BE2C (cell line): ENCODE measurements around the gene C6orf62.
A peak's percentile ranks its signal among the peaks of the same experiment; 100 is the strongest.
"Not testable (repeated sequence)": the region's sequence is repeated elsewhere in the genome, so short reads cannot be mapped to it uniquely, and the experiment has no call there.

Source experiments
- DNase-seq: peaks from one replicate; pipeline ENCODE4 v3.0.0-alpha.2; 2020
- H3K27me3 ChIP-seq: fragments of 250-450 bp; sonication (Bioruptor Pico); 2 replicates; pipeline ENCODE4 v1.5.1; 2020; ENCODE audit warnings: mild to moderate bottlenecking
- H3K36me3 ChIP-seq: fragments of 250-450 bp; sonication (Bioruptor Pico); 2 replicates; pipeline ENCODE4 v1.5.1; 2020; ENCODE audit warnings: mild to moderate bottlenecking
- H3K4me1 ChIP-seq: fragments of 250-450 bp; sonication (Bioruptor Pico); 2 replicates; pipeline ENCODE4 v1.5.1; 2020
- H3K4me3 ChIP-seq: 2 replicates; pipeline ENCODE4 v1.5.1; 2011; ENCODE audit warnings: low read depth, low read length
- H3K9me3 ChIP-seq: fragments of 250-450 bp; sonication (Bioruptor Pico); 2 replicates; pipeline ENCODE4 v1.5.1; 2020
- CTCF ChIP-seq: IDR thresholded peaks from 2 replicates; pipeline ENCODE4 v1.5.1; 2012; ENCODE audit warnings: mild to moderate bottlenecking, low read depth, low read length

Gene C6orf62

GRCh38 chr6:24723270-24723669 lies 4.3 kb upstream of the C6orf62 start:
- no peak for TF ChIP-seq CTCF

GRCh38 chr6:24721461-24722215 lies 2.7 kb upstream of the C6orf62 start:
- Histone ChIP-seq H3K4me1 (no peaks in the 10 kb centered on the region), H3K4me3 (peak overlapping the region; percentile 70), H3K27me3 (no peaks in the 10 kb centered on the region), H3K9me3 (no peaks in the 10 kb centered on the region), H3K36me3 (peaks cover 15% of the 10 kb centered on the region)
- no peak for TF ChIP-seq CTCF
- no peak for DNase-seq

More at GRCh38 chr6:24723270-24723669, 4.3 kb upstream of the C6orf62 start:
- no peaks in the 10 kb centered on the region for H3K4me1 ChIP-seq
- DNase-seq, result no peak
- H3K9me3 ChIP-seq, result no peaks in the 10 kb centered on the region
- no peaks in the 10 kb centered on the region for H3K27me3 ChIP-seq
- peaks cover 9% of the 10 kb centered on the region for H3K36me3 ChIP-seq
- no peak overlapping the region for H3K4me3 ChIP-seq

- Histone ChIP-seq H3K36me3 (peaks cover 21% of the 10 kb centered on the region), H3K4me3 (peak overlapping the region; percentile 97), H3K9me3 (no peaks in the 10 kb centered on the region), H3K4me1 (no peaks in the 10 kb centered on the region), H3K27me3 (no peaks in the 10 kb centered on the region)
- DNase-seq, result peak; percentile 99
- TF ChIP-seq CTCF, result no peak
These were observed 1.9 kb upstream of the C6orf62 start for GRCh38 chr6:24720604-24721460.

- no peak for TF ChIP-seq CTCF
- no peaks in the 10 kb centered on the region for H3K9me3 ChIP-seq
- H3K4me1 ChIP-seq, result no peaks in the 10 kb centered on the region
- peak overlapping the region; percentile 97 for H3K4me3 ChIP-seq
- peaks cover 28% of the 10 kb centered on the region for H3K36me3 ChIP-seq
- H3K27me3 ChIP-seq, result no peaks in the 10 kb centered on the region
- DNase-seq, result peak; percentile 63
These were observed 1.2 kb upstream of the C6orf62 start for GRCh38 chr6:24720131-24720603.

GRCh38 chr6:24718449-24719124 lies 367 bp downstream of the C6orf62 start:
- peak overlapping the region; percentile 97 for H3K4me3 ChIP-seq
- H3K9me3 ChIP-seq, result no peaks in the 10 kb centered on the region
- TF ChIP-seq CTCF, result no peak
- no peaks in the 10 kb centered on the region for H3K4me1 ChIP-seq
- H3K36me3 ChIP-seq, result peaks cover 43% of the 10 kb centered on the region
- no peaks in the 10 kb centered on the region for H3K27me3 ChIP-seq
- DNase-seq, result no peak

GRCh38 chr6:24716602-24717148 lies 2.3 kb downstream of the C6orf62 start:
- not testable (repeated sequence) for H3K4me1 ChIP-seq, H3K9me3 ChIP-seq, H3K27me3 ChIP-seq, DNase-seq
- peak overlapping the region; percentile 97 for H3K4me3 ChIP-seq
- H3K36me3 ChIP-seq, result peaks cover 63% of the 10 kb centered on the region
